Measurements from ENCODE around the gene DYNC2H1. TPM values are rescaled to one million over a fixed set of nuclear protein-coding genes. Genes with fewer than 3 reads are reported as not detected.

DYNC2H1 gene
- total and polyA plus RNA-seq, 8 donors: 12.8 to 41.2 (median 31.1) TPM

DNA sequence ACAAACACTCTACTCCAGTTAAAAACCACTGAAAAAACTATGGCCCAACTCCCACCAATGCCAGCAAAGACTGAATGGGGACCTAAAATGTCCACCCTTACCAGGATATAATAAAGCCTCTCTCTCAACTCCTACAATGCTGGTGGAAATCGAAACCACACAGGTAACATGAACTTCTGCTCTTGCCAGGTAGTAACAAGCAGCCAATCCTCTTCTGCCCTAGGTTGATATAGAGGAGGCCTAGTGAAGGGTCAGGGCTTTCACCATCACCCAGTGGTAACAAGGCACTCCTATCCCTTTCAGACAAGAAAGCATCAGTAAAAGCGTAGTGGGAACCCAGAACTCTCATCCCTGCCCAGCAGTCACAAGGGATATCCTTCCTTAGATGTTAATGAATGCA, 39.9 kb upstream of the DYNC2H1 start:
- intact Hi-C loops (cut with DNase I): no loop called here
- no peak overlapping the region for H3K4me3 ChIP-seq
- DNase-seq (no peak), ATAC-seq (no peak)
- H3K27me3 ChIP-seq: no peaks in the 10 kb centered on the region
- H3K9me3 ChIP-seq: no peaks in the 10 kb centered on the region
- no peak overlapping the region for H3K27ac ChIP-seq
- H3K36me3 ChIP-seq: peaks cover 0 to 20% of the 10 kb centered on the region in 2 donors
- H3K4me1 ChIP-seq: peaks cover 0 to 12% of the 10 kb centered on the region in 2 donors
- TF ChIP-seq, protein P1, sequence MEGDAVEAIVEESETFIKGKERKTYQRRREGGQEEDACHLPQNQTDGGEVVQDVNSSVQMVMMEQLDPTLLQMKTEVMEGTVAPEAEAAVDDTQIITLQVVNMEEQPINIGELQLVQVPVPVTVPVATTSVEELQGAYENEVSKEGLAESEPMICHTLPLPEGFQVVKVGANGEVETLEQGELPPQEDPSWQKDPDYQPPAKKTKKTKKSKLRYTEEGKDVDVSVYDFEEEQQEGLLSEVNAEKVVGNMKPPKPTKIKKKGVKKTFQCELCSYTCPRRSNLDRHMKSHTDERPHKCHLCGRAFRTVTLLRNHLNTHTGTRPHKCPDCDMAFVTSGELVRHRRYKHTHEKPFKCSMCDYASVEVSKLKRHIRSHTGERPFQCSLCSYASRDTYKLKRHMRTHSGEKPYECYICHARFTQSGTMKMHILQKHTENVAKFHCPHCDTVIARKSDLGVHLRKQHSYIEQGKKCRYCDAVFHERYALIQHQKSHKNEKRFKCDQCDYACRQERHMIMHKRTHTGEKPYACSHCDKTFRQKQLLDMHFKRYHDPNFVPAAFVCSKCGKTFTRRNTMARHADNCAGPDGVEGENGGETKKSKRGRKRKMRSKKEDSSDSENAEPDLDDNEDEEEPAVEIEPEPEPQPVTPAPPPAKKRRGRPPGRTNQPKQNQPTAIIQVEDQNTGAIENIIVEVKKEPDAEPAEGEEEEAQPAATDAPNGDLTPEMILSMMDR (IDR thresholded peaks at IDR 0.05): no peak

DNA sequence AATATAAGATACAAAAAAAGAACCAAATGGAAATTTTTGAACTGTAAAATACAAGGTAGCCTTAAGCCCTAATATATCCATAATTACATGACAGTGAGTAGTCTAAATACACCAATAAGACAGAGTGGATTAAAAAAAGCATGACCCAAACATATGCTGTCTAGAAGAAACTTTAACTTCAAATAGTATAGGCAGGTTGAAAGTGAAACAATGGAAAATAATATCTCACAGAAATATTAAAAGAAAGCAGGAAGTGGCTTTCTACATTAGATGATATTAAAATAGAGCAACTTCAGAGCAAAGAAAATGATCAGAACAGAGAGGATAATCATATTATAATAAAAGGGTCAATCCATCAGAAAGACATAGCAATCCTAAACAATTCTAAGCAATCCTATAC, 39.1 kb upstream of the DYNC2H1 start:
- H3K4me1 ChIP-seq: peaks cover 0 to 12% of the 10 kb centered on the region in 2 donors
- intact Hi-C loops (cut with DNase I): no loop called here
- ATAC-seq (no peak), DNase-seq (no peak)
- TF ChIP-seq, protein P1 (IDR thresholded peaks at IDR 0.05): no peak
- H3K27ac ChIP-seq: no peak overlapping the region
- no peaks in the 10 kb centered on the region for H3K9me3 ChIP-seq
- no peaks in the 10 kb centered on the region for H3K27me3 ChIP-seq
- peaks cover 0 to 16% of the 10 kb centered on the region in 2 donors for H3K36me3 ChIP-seq
- no peak overlapping the region for H3K4me3 ChIP-seq

DNA sequence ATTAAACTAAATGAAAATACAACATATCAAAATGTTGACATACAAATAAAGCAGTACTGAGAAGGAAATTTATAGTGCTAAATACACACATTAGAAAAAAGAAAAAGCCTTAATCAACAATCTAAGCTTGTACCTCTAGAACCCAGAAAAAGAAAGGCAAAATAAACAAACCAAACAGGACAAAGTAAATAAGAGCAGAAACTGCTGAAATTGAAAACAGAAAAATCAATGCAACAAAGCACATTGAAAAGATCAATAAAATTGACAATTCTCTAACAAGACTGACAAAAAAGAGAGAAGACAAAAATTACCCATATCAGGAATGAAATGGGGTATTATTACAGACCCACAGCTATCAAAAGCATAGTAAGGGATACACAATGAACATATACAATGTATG, 38.2 kb upstream of the DYNC2H1 start:
- Histone ChIP-seq H3K4me1 (peaks cover 0 to 12% of the 10 kb centered on the region in 2 donors), H3K36me3 (peaks cover 0 to 9% of the 10 kb centered on the region in 2 donors), H3K27me3 (no peaks in the 10 kb centered on the region), H3K27ac (no peak overlapping the region), H3K9me3 (no peaks in the 10 kb centered on the region), H3K4me3 (no peak overlapping the region)
- intact Hi-C loops (cut with DNase I): no loop called here
- DNase-seq: no peak
- ATAC-seq: no peak
- TF ChIP-seq, protein P1 (IDR thresholded peaks at IDR 0.05): no peak

DNA sequence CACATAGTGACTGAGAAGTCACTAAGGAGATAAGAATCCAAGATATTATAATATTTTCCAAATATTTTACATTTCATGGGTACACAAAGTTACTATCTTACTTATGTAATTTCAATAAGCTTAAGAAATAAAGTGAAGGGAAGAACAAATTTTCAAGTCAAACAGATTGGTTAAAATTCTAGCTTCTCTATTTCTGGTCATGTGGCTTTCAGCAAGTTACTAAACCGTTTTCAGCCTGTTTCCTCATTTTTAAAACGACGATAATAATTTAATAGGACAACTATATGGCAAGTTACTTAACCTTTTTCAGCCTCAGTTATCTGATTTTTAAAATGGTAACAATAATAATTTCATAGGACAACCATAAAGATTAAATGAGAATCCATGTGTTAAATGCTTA, 32.9 kb upstream of the DYNC2H1 start:
- Histone ChIP-seq H3K4me1 (peaks cover 0 to 5% of the 10 kb centered on the region in 2 donors), H3K27ac (no peak overlapping the region), H3K27me3 (no peaks in the 10 kb centered on the region), H3K36me3 (peaks cover 0 to 43% of the 10 kb centered on the region in 2 donors), H3K9me3 (no peaks in the 10 kb centered on the region), H3K4me3 (no peak overlapping the region)
- no peak for ATAC-seq
- intact Hi-C loops (cut with DNase I): no loop called here
- TF ChIP-seq, protein P1 (IDR thresholded peaks at IDR 0.05): no peak
- no peak for DNase-seq

DNA sequence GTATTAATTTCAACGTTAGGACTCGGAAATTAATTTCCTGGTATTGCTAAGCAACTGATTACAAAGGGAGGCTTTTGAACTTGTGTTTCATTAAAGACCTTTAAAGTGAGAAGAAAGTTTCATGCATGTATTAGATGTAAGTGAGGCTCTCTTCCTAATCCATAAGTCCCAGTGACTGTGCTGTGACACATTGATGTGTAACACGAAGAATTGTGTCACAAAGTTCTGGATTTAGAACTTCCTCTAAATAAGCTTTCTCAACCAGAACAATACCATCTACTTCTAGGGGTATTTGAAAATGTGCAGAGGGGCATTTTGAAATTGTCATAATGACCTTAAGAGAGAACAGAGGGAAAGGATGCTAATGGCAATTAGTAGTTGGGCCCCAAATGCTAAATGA, 31.7 kb upstream of the DYNC2H1 start:
- intact Hi-C loops (cut with DNase I): no loop called here
- Histone ChIP-seq H3K4me3 (no peak overlapping the region), H3K27ac (no peak overlapping the region), H3K9me3 (no peaks in the 10 kb centered on the region), H3K36me3 (peaks cover 0 to 52% of the 10 kb centered on the region in 2 donors), H3K27me3 (no peaks in the 10 kb centered on the region), H3K4me1 (peaks cover 0 to 5% of the 10 kb centered on the region in 2 donors)
- TF ChIP-seq, protein P1 (IDR thresholded peaks at IDR 0.05): no peak
- ATAC-seq (no peak), DNase-seq (no peak)

Measured in left lung (tissue), 10 donors.